GM12878 (cell line): ENCODE results near the gene PAIP1. TPM values are rescaled to one million over a fixed set of nuclear protein-coding genes. Genes with fewer than 3 reads are reported as not detected.

Source experiments
- CBFB ChIP-seq: IDR thresholded peaks from 2 replicates; pipeline ENCODE4 v1.6.1; 2016; ENCODE audit warnings: antibody characterized with exemption, low read depth
- CHD2 ChIP-seq: IDR thresholded peaks from 2 replicates; pipeline ENCODE4 v1.6.1; 2011; ENCODE audit warnings: low read depth, low read length, improper control_type of control experiment, borderline replicate concordance
- HDGF ChIP-seq: fragments of 450-650 bp; IDR thresholded peaks from 2 replicates; pipeline ENCODE4 v1.6.1; 2016; ENCODE audit warnings: antibody characterized with exemption
- IKZF2 ChIP-seq, 2 experiments: fragments of 450-650 bp; IDR thresholded peaks; 2 replicates each; pipeline ENCODE4 v1.6.1; 2017; ENCODE audit warnings: mild to moderate bottlenecking in 2 of 2, moderate library complexity in 2 of 2
- IRF4 ChIP-seq: IDR thresholded peaks from 2 replicates; pipeline ENCODE4 v1.6.1; 2011; ENCODE audit warnings: low read depth, low read length
- KDM1A ChIP-seq: fragments of 200-600 bp; sonication (generic); IDR thresholded peaks from 2 replicates; pipeline ENCODE4 v1.6.1; 2016; ENCODE audit warnings: borderline replicate concordance
- NFYA ChIP-seq: IDR thresholded peaks from 2 replicates; pipeline ENCODE4 v1.6.1; 2011; ENCODE audit warnings: low read depth, mild to moderate bottlenecking, low read length, improper control_type of control experiment, borderline replicate concordance
- NR2F1 ChIP-seq: fragments of 450-650 bp; conservative IDR thresholded peaks from 2 replicates; pipeline ENCODE4 v1.6.1; 2017; ENCODE audit warnings: mild to moderate bottlenecking
- PAX8 ChIP-seq: fragments of 450-650 bp; IDR thresholded peaks from 2 replicates; pipeline ENCODE4 v1.6.1; 2017; ENCODE audit warnings: mild to moderate bottlenecking, moderate library complexity
- POLR2AphosphoS2 ChIP-seq: IDR thresholded peaks from 2 replicates; pipeline ENCODE4 v1.6.1; 2011; ENCODE audit warnings: low read depth, mild to moderate bottlenecking, low read length, improper control_type of control experiment, moderate library complexity
- POU2F2 ChIP-seq: IDR thresholded peaks from 3 replicates; pipeline ENCODE4 v1.6.1; 2011; ENCODE audit warnings: low read depth, mild to moderate bottlenecking, low read length, borderline replicate concordance
- RAD51 ChIP-seq: fragments of 450-650 bp; IDR thresholded peaks from 2 replicates; pipeline ENCODE4 v1.6.1; 2016; ENCODE audit warnings: moderate library complexity, mild to moderate bottlenecking, inconsistent platforms
- SIX5 ChIP-seq: IDR thresholded peaks from 2 replicates; pipeline ENCODE4 v1.6.1; 2011; ENCODE audit warnings: mild to moderate bottlenecking, low read depth, low read length, moderate library complexity; ENCODE audit not compliant: severe bottlenecking
- SMAD1 ChIP-seq: fragments of 450-650 bp; IDR thresholded peaks from 2 replicates; pipeline ENCODE4 v1.6.1; 2018; ENCODE audit warnings: mild to moderate bottlenecking, low read depth; ENCODE audit not compliant: partially characterized antibody
- SMARCA5 ChIP-seq: fragments of 450-650 bp; IDR thresholded peaks from 2 replicates; pipeline ENCODE4 v1.6.1; 2017; ENCODE audit warnings: mild to moderate bottlenecking
- STAT1 ChIP-seq: fragments of 450-650 bp; conservative IDR thresholded peaks from 2 replicates; pipeline ENCODE4 v1.6.1; 2014; ENCODE audit warnings: antibody characterized with exemption, mild to moderate bottlenecking
- YBX1 ChIP-seq: fragments of 450-650 bp; IDR thresholded peaks from 2 replicates; pipeline ENCODE4 v1.6.1; 2016; ENCODE audit warnings: antibody characterized with exemption
- YY1 ChIP-seq: IDR thresholded peaks from 2 replicates; pipeline ENCODE4 v1.6.1; 2011; ENCODE audit warnings: low read depth, mild to moderate bottlenecking, low read length
- ZNF207 ChIP-seq: fragments of 450-650 bp; IDR thresholded peaks from 2 replicates; pipeline ENCODE4 v1.6.1; 2014; ENCODE audit warnings: antibody characterized with exemption, mild to moderate bottlenecking, borderline replicate concordance
- ZNF592 ChIP-seq: fragments of 450-650 bp; IDR thresholded peaks from 2 replicates; pipeline ENCODE4 v1.6.1; 2017; ENCODE audit warnings: mild to moderate bottlenecking, moderate library complexity
- polyA plus RNA-seq, 11 experiments: library from polyadenylated mRNA; depleted of rRNA in 4 of 11; unstranded in 6 of 11; stranded (reverse) in 5 of 11; fragments of >200 nt; fragmentation: Nextera tagmentation in 4 of 11; fragmentation: Illumina TruSeq in 1 of 11; extraction: Ambion mirVana in 4 of 11; extraction: Trizol in 1 of 11; gene quantifications; 1 replicate in 1 of 11; 2 replicates in 10 of 11; pipeline versions ENCODE4 v1.2.1 to v1.2.3, GENCODE V29; 2011 to 2016; ENCODE audit warnings: inconsistent platforms in 2 of 11, missing spikeins in 2 of 11, low read depth in 1 of 11
- total RNA-seq, 4 experiments: library from RNA; depleted of rRNA in 3 of 4; stranded (reverse); fragments of >200 nt in 3 of 4; fragmentation: Illumina TruSeq in 1 of 4; extraction: Trizol in 1 of 4; gene quantifications; 2 replicates each; pipeline versions ENCODE4 v1.2.1 to v1.2.3, GENCODE V29; 2013 to 2021
- TF ChIP-seq, protein P1 (sequence below): fragments of 450-650 bp; formaldehyde crosslinking; IDR thresholded peaks from 2 replicates; pipeline ENCODE4 v1.5.0; 2022; ENCODE audit warnings: mild to moderate bottlenecking, missing genetic modification characterization
- TF ChIP-seq, protein P2 (sequence below): fragments of 450-650 bp; IDR thresholded peaks from 2 replicates; pipeline ENCODE4 v1.6.1; 2017; ENCODE audit warnings: low read depth, mild to moderate bottlenecking, moderate library complexity

PAIP1 gene
- total and polyA plus RNA-seq, 10 of the 15 experiments (the other 5 are each of a cell fraction or from before 2014, with no cell fraction given) = 37.4 to 90.9 (median 57.0) TPM

DNA sequence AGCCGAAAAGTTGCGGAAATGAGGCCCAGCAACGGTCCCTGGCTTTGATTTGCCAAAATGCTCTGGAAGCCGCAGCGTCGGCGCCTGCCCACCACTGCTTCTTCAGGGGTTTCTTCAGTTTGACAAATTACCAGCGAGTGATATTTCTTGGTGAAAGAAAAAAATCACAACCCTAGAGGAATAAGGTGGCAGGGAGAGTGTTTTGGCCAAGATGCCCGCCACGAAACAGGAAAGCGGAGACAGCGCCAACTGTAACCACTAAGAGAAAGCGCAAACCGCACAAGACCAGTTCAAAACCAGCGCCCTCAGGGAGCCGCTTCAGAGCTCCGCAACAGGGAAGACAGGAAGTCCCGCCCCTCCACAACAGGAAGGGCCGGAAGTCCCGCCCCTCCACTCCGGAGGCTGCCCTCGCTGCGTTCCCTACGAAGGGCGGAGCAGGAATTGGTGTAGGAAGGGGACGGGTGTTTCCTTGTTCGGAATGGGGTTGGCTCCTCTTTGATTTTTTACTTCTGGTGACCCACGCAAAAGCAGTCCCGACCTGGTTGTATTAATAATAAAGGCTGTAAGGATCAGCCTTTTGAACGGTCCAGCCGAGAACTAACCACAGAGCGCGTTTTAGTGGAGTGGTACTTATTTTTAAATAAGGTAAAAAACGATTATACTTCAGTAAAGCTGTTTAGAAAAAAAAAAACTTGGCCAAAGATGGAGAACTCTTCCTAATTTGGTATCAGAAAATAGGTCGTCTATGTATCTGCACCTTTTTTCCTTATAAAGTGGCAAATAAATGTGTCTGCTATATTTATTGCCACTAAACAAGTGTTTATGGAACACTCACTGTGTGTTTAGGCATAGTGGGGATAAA lies 41.8 kb downstream of the PAIP1 start, which contains the start of gene C5orf34 (continued):
- TF ChIP-seq IRF4 = no peak
- TF ChIP-seq ZNF592 = no peak
- peak; percentile 6 for TF ChIP-seq SIX5
- TF ChIP-seq SMAD1 = peak; percentile 69
- peak; percentile 63; the same call in 1 of the 3 replicates for TF ChIP-seq POU2F2
- TF ChIP-seq RAD51 = no peak
- TF ChIP-seq, protein P1, sequence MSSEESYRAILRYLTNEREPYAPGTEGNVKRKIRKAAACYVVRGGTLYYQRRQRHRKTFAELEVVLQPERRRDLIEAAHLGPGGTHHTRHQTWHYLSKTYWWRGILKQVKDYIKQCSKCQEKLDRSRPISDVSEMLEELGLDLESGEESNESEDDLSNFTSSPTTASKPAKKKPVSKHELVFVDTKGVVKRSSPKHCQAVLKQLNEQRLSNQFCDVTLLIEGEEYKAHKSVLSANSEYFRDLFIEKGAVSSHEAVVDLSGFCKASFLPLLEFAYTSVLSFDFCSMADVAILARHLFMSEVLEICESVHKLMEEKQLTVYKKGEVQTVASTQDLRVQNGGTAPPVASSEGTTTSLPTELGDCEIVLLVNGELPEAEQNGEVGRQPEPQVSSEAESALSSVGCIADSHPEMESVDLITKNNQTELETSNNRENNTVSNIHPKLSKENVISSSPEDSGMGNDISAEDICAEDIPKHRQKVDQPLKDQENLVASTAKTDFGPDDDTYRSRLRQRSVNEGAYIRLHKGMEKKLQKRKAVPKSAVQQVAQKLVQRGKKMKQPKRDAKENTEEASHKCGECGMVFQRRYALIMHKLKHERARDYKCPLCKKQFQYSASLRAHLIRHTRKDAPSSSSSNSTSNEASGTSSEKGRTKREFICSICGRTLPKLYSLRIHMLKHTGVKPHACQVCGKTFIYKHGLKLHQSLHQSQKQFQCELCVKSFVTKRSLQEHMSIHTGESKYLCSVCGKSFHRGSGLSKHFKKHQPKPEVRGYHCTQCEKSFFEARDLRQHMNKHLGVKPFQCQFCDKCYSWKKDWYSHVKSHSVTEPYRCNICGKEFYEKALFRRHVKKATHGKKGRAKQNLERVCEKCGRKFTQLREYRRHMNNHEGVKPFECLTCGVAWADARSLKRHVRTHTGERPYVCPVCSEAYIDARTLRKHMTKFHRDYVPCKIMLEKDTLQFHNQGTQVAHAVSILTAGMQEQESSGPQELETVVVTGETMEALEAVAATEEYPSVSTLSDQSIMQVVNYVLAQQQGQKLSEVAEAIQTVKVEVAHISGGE (CRISPR knock-in tag) = no peak
- peak; percentile 83 for TF ChIP-seq POLR2AphosphoS2
- no peak for TF ChIP-seq NFYA
- TF ChIP-seq SMARCA5 = no peak
- TF ChIP-seq NR2F1 = no peak
- TF ChIP-seq, protein P2, sequence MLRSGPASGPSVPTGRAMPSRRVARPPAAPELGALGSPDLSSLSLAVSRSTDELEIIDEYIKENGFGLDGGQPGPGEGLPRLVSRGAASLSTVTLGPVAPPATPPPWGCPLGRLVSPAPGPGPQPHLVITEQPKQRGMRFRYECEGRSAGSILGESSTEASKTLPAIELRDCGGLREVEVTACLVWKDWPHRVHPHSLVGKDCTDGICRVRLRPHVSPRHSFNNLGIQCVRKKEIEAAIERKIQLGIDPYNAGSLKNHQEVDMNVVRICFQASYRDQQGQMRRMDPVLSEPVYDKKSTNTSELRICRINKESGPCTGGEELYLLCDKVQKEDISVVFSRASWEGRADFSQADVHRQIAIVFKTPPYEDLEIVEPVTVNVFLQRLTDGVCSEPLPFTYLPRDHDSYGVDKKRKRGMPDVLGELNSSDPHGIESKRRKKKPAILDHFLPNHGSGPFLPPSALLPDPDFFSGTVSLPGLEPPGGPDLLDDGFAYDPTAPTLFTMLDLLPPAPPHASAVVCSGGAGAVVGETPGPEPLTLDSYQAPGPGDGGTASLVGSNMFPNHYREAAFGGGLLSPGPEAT = peak; percentile 76
- TF ChIP-seq YBX1 = no peak
- TF ChIP-seq ZNF207 = no peak; the same call in 1 of the 2 replicates
- no peak for TF ChIP-seq PAX8
- no peak for TF ChIP-seq STAT1
- peak; percentile 95 for TF ChIP-seq CBFB
- TF ChIP-seq YY1 = peak; percentile 75
- TF ChIP-seq KDM1A = no peak
- peak; percentile 75 for TF ChIP-seq IKZF2 (IDR thresholded peaks at IDR 0.05)
- TF ChIP-seq HDGF = no peak
- TF ChIP-seq CHD2 = peak; percentile 57; the same call in 1 of the 2 replicates
